ENCODE data around the gene WDR55.
"Not testable (repeated sequence)": the region's sequence is repeated elsewhere in the genome, so short reads cannot be mapped to it uniquely, and the experiment has no call there.

DNA sequence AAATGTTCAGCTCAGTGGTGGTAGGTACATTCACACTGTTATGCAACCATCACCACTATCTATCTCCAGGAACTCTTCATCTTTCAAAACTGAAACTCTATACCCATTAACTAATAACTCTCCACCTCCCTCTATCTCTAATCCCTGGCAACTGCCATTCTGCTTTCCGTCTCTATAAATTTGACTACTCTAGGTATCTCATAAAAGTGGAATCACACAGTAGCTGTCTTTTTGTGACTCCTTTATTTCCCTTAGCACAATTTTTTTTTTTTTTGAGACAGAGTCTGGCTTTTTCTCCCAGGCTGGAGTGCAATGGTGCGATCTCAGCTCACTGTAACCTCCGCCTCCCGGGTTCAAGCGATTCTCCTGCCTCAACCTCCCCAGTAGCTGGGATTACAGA lies 56.7 kb downstream of the WDR55 start:
- TF ChIP-seq EP300, POLR2A, CTCF, POLR2AphosphoS5 (IDR thresholded peaks at IDR 0.05): not testable (repeated sequence)

Data from gastroesophageal sphincter (tissue), 3 donors.